ENCODE data around the gene KDM4B.

GRCh38 chr19:5138606-5139582 lies 170.0 kb downstream of the KDM4B start:
- TF ChIP-seq TAF1 (IDR thresholded peaks at IDR 0.05; ENCODE audit: borderline replicate concordance, low read depth, low read length) (no peak), YY1 (IDR thresholded peaks at IDR 0.05; ENCODE audit: low read depth) (no peak), ZBTB33 (IDR thresholded peaks at IDR 0.05; ENCODE audit: borderline replicate concordance, low read depth) (no peak)
- TF ChIP-seq, protein P1, sequence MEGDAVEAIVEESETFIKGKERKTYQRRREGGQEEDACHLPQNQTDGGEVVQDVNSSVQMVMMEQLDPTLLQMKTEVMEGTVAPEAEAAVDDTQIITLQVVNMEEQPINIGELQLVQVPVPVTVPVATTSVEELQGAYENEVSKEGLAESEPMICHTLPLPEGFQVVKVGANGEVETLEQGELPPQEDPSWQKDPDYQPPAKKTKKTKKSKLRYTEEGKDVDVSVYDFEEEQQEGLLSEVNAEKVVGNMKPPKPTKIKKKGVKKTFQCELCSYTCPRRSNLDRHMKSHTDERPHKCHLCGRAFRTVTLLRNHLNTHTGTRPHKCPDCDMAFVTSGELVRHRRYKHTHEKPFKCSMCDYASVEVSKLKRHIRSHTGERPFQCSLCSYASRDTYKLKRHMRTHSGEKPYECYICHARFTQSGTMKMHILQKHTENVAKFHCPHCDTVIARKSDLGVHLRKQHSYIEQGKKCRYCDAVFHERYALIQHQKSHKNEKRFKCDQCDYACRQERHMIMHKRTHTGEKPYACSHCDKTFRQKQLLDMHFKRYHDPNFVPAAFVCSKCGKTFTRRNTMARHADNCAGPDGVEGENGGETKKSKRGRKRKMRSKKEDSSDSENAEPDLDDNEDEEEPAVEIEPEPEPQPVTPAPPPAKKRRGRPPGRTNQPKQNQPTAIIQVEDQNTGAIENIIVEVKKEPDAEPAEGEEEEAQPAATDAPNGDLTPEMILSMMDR (IDR thresholded peaks at IDR 0.05) = no peak
- TF ChIP-seq, protein P2, sequence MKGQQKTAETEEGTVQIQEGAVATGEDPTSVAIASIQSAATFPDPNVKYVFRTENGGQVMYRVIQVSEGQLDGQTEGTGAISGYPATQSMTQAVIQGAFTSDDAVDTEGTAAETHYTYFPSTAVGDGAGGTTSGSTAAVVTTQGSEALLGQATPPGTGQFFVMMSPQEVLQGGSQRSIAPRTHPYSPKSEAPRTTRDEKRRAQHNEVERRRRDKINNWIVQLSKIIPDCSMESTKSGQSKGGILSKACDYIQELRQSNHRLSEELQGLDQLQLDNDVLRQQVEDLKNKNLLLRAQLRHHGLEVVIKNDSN (IDR thresholded peaks at IDR 0.05; ENCODE audit: borderline replicate concordance, low read depth) = no peak
